Measurements from ENCODE around the gene UBAP1L. TPM values are rescaled to one million over a fixed set of nuclear protein-coding genes. Genes with fewer than 3 reads are reported as not detected.

Gene UBAP1L
- total RNA-seq, 1 donor from 2014 or later = 1.2 TPM

DNA sequence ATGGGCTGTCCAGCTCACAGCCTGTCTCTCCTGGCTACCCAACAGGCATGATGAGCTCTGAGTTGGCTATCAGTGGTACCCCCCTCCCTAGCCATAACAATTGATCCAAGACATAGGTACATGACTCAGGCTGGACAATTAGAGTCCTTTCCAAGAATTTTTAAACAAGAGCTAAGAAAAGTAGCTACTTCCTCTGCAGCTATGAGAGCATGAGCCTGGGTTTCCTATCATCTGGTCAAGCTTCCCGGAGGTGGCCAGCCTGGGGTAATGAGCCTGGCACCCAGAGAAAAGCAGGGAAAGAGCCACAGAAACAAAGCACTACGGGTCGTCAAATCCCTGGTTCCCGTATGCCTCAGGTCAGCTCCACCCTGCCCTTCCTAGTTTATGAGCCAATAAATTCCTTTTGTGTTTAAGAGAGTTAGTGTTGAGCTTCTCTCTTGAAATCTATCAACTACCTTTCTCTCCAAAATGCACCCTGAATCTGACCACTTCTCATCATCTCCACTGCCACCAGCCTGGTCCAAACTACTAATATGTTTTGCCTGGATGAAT is 72.1 kb downstream of the UBAP1L start:
- Histone ChIP-seq H3K36me3 (ENCODE audit: control insufficient read depth, insufficient read depth, low read length) (no peaks in the 10 kb centered on the region), H3K4me3 (ENCODE audit: low read depth, low read length) (no peak overlapping the region), H3K27me3 (ENCODE audit: control insufficient read depth, insufficient read depth, low read length) (no peaks in the 10 kb centered on the region)
- DNase-seq (ENCODE audit: low read depth) = no peak
- TF ChIP-seq, protein P1, sequence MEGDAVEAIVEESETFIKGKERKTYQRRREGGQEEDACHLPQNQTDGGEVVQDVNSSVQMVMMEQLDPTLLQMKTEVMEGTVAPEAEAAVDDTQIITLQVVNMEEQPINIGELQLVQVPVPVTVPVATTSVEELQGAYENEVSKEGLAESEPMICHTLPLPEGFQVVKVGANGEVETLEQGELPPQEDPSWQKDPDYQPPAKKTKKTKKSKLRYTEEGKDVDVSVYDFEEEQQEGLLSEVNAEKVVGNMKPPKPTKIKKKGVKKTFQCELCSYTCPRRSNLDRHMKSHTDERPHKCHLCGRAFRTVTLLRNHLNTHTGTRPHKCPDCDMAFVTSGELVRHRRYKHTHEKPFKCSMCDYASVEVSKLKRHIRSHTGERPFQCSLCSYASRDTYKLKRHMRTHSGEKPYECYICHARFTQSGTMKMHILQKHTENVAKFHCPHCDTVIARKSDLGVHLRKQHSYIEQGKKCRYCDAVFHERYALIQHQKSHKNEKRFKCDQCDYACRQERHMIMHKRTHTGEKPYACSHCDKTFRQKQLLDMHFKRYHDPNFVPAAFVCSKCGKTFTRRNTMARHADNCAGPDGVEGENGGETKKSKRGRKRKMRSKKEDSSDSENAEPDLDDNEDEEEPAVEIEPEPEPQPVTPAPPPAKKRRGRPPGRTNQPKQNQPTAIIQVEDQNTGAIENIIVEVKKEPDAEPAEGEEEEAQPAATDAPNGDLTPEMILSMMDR (IDR thresholded peaks at IDR 0.05; ENCODE audit: insufficient read depth, low read length, poor library complexity, severe bottlenecking) = no peak

Other genes starting within 250 kb of the UBAP1L start
- gene ANKDD1A, start 203.3 kb downstream of the UBAP1L start, total RNA-seq = 1.9 and 2.4 TPM in 2 replicates
- gene SPG21, start 125.3 kb downstream of the UBAP1L start, total RNA-seq = 116 and 118 TPM in 2 replicates
- 17.3 and 18.5 TPM in 2 replicates for gene MTFMT, start 85.6 kb downstream of the UBAP1L start, total RNA-seq
- not detected in 2 replicates for gene SLC51B, start 69.8 kb downstream of the UBAP1L start, total RNA-seq
- 0.92 TPM in 1 of 2 replicates, not detected in the other for gene RASL12, start 47.2 kb downstream of the UBAP1L start, total RNA-seq
- gene KBTBD13, start 38.5 kb downstream of the UBAP1L start, total RNA-seq = not detected in 2 replicates
- 20.2 and 25.6 TPM in 2 replicates for gene PDCD7, start 18.6 kb upstream of the UBAP1L start, total RNA-seq
- 28.1 and 29.6 TPM in 2 replicates for gene CLPX, start 70.1 kb upstream of the UBAP1L start, total RNA-seq
- gene CILP, start 96.3 kb upstream of the UBAP1L start, total RNA-seq = not detected in 2 replicates
- gene PARP16, start 171.7 kb upstream of the UBAP1L start, total RNA-seq = 9.2 and 11.8 TPM in 2 replicates
- not detected in 2 replicates for gene RNU5A-1, start 180.9 kb upstream of the UBAP1L start, total RNA-seq
- gene RNU5B-1, start 189.5 kb upstream of the UBAP1L start, total RNA-seq = not detected in 2 replicates

All from kidney epithelial cell (primary cell).